HepG2 (cell line): ENCODE data around the gene AKR1C3. TPM values are rescaled to one million over a fixed set of nuclear protein-coding genes. Genes with fewer than 3 reads are reported as not detected.
A peak's percentile ranks its signal among the peaks of the same experiment; 100 is the strongest.

Experiments used
- DNMT3B ChIP-seq: conservative IDR thresholded peaks from 2 replicates; pipeline ENCODE4 v1.6.1; 2016; ENCODE audit warnings: missing biosample characterization, control low read depth
- HNF1A ChIP-seq, 2 experiments: sonication (generic) in 1 of 2; formaldehyde crosslinking in 1 of 2; IDR thresholded peaks; 2 replicates each; pipeline versions ENCODE4 v1.4.0 to v1.6.1; 2016 to 2020; ENCODE audit warnings: borderline replicate concordance in 1 of 2, low read depth in 1 of 2, mild to moderate bottlenecking in 1 of 2, missing genetic modification reagents in 1 of 2
- KLF11 ChIP-seq: IDR thresholded peaks from 2 replicates; pipeline ENCODE4 v1.6.1; 2016; ENCODE audit warnings: missing compliant biosample characterization
- KLF16 ChIP-seq, 2 experiments: sonication (generic) in 1 of 2; formaldehyde crosslinking in 1 of 2; IDR thresholded peaks; 2 replicates each; pipeline versions ENCODE4 v1.6.1 to v1.8.0; 2016 to 2023; ENCODE audit warnings: missing genetic modification reagents in 2 of 2, missing compliant biosample characterization in 1 of 2
- MAFF ChIP-seq: IDR thresholded peaks from 2 replicates; pipeline ENCODE4 v1.6.1; 2011; ENCODE audit warnings: low read depth, low read length, improper control_type of control experiment
- MED1 ChIP-seq: sonication (generic); formaldehyde crosslinking; IDR thresholded peaks from 2 replicates; pipeline ENCODE4 v1.4.0; 2020; ENCODE audit warnings: missing genetic modification reagents
- NFIC ChIP-seq: IDR thresholded peaks from 2 replicates; pipeline ENCODE4 v1.6.1; 2012; ENCODE audit warnings: mild to moderate bottlenecking, low read length, inconsistent platforms
- PAXIP1 ChIP-seq: sonication (generic); formaldehyde crosslinking; conservative IDR thresholded peaks from 2 replicates; pipeline ENCODE4 v1.4.0; 2020; ENCODE audit warnings: mild to moderate bottlenecking, missing genetic modification reagents, moderate library complexity
- RERE ChIP-seq: IDR thresholded peaks from 2 replicates; pipeline ENCODE4 v1.6.1; 2016; ENCODE audit warnings: low read depth, missing genetic modification reagents, missing compliant biosample characterization
- RNF2 ChIP-seq: fragments of 450-650 bp; conservative IDR thresholded peaks from 2 replicates; pipeline ENCODE4 v1.6.1; 2016; ENCODE audit warnings: low read depth
- TCF7L2 ChIP-seq: IDR thresholded peaks from 2 replicates; pipeline ENCODE4 v1.6.1; 2011; ENCODE audit warnings: mild to moderate bottlenecking, low read depth, low read length, moderate library complexity
- TFE3 ChIP-seq: IDR thresholded peaks from 2 replicates; pipeline ENCODE4 v1.6.1; 2016
- TSC22D2 ChIP-seq: sonication (generic); formaldehyde crosslinking; IDR thresholded peaks from 2 replicates; pipeline ENCODE4 v1.5.1; 2020; ENCODE audit warnings: missing genetic modification reagents, mild to moderate bottlenecking, borderline replicate concordance
- polyA plus RNA-seq, 8 experiments: library from polyadenylated mRNA; depleted of rRNA in 3 of 8; stranded (reverse) in 7 of 8; unstranded in 1 of 8; fragments of >200 nt; fragmentation: Illumina TruSeq in 4 of 8; extraction: Trizol in 4 of 8; gene quantifications; 2 replicates each; pipeline versions ENCODE4 v1.2.1 to v1.2.3, GENCODE V29; 2011 to 2016; ENCODE audit warnings: low read depth in 4 of 8, missing spikeins in 1 of 8, mixed read lengths in 1 of 8; ENCODE audit not compliant: insufficient read depth in 1 of 8
- total RNA-seq, 5 experiments: library from RNA; depleted of rRNA; stranded (reverse); fragments of >200 nt; fragmentation: Illumina TruSeq; extraction: Trizol; gene quantifications; 2 replicates each; pipeline ENCODE4 v1.2.3, GENCODE V29; 2016; ENCODE audit warnings: low read depth in 1 of 5

AKR1C3 gene
- total and polyA plus RNA-seq, 2 of the 13 experiments (the other 11 are each of a cell fraction or from before 2014, with no cell fraction given): 368 to 532 TPM

- TF ChIP-seq RERE (CRISPR knock-in tag) (0 out of 2 replicates have a peak, but pooled peaks have one; percentile 56), PAXIP1 (CRISPR knock-in tag) (peak; percentile 89), MED1 (peak; percentile 94), KLF16 (CRISPR knock-in tag; IDR thresholded peaks at IDR 0.05) (peak in 1 of 2 experiments; percentile 49; a peak in 1 of 4 replicates), HNF1A (IDR thresholded peaks at IDR 0.05; ENCODE audit: low read depth) (peak; percentile 92), HNF1A (CRISPR knock-in tag; IDR thresholded peaks at IDR 0.05; ENCODE audit: borderline replicate concordance) (peak; percentile 92), MAFF (peak; percentile 54; the same call in 1 of the 2 replicates), NFIC (peak; percentile 95), TSC22D2 (0 out of 2 replicates have a peak, but pooled peaks have one; percentile 2), DNMT3B (CRISPR knock-in tag) (0 out of 2 replicates have a peak, but pooled peaks have one; percentile 8), TFE3 (CRISPR knock-in tag) (peak; percentile 59; the same call in 1 of the 2 replicates), KLF11 (no peak), RNF2 (no peak), TCF7L2 (0 out of 2 replicates have a peak, but pooled peaks have one; percentile 36)
Observed at GRCh38 chr10:5147981-5148677, 53.9 kb downstream of the AKR1C3 start (continued).
